Keratinocyte (primary cell): ENCODE measurements around the gene SF3A2. TPM values are rescaled to one million over a fixed set of nuclear protein-coding genes. Genes with fewer than 3 reads are reported as not detected.

Source experiments
- DNase-seq: peaks from one replicate; pipeline ENCODE4 v3.0.0-alpha.2; 2011; ENCODE audit warnings: low read depth, missing footprints, low spot score
- FAIRE-seq: peaks from 2 replicates; lab custom pipeline; 2011; peaks lifted over from hg19 to GRCh38; lab: Jason Lieb, UNC
- H2AFZ ChIP-seq: 2 replicates; pipeline ENCODE4 v1.6.0; 2012; ENCODE audit warnings: low read length, control low read depth, inconsistent platforms; ENCODE audit not compliant: control insufficient read depth
- H3K27ac ChIP-seq: 2 replicates; pipeline ENCODE4 v1.5.1; 2011; ENCODE audit warnings: low read length; ENCODE audit not compliant: control insufficient read depth, insufficient read depth
- H3K27me3 ChIP-seq: 3 replicates; pipeline ENCODE4 v1.6.0; 2011; ENCODE audit warnings: low read length; ENCODE audit not compliant: control insufficient read depth, insufficient read depth; ENCODE audit errors: extremely low read depth
- H3K36me3 ChIP-seq, 2 experiments: 2 replicates in 1 of 2; 3 replicates in 1 of 2; pipeline ENCODE4 v1.5.1; 2011; ENCODE audit warnings: low read length in 2 of 2, mild to moderate bottlenecking in 1 of 2; ENCODE audit not compliant: control insufficient read depth in 2 of 2, insufficient read depth in 2 of 2; ENCODE audit errors: extremely low read depth in 1 of 2
- H3K4me1 ChIP-seq: 3 replicates; pipeline ENCODE4 v1.5.1; 2011; ENCODE audit warnings: low read length; ENCODE audit not compliant: control insufficient read depth, insufficient read depth; ENCODE audit errors: extremely low read depth
- H3K4me2 ChIP-seq: 3 replicates; pipeline ENCODE4 v1.6.0; 2011; ENCODE audit warnings: low read depth, low read length; ENCODE audit not compliant: control insufficient read depth, insufficient read depth; ENCODE audit errors: extremely low read depth
- H3K4me3 ChIP-seq, 3 experiments: fragments of 200-600 bp in 1 of 3; sonication (generic) in 1 of 3; 2 replicates in 2 of 3; 3 replicates in 1 of 3; pipeline ENCODE4 v1.5.1; 2011 to 2016; ENCODE audit warnings: low read length in 3 of 3, mild to moderate bottlenecking in 3 of 3, control low read depth in 2 of 3, inconsistent platforms in 1 of 3, low read depth in 1 of 3, mixed read lengths in 1 of 3, mixed run types in 1 of 3, moderate library complexity in 1 of 3; ENCODE audit not compliant: control insufficient read depth in 2 of 3, insufficient read depth in 2 of 3; ENCODE audit errors: extremely low read depth in 1 of 3
- H3K79me2 ChIP-seq: 2 replicates; pipeline ENCODE4 v1.6.0; 2012; ENCODE audit warnings: low read length; ENCODE audit not compliant: control insufficient read depth, insufficient read depth
- H3K9ac ChIP-seq: 3 replicates; pipeline ENCODE4 v1.6.0; 2011; ENCODE audit warnings: low read length; ENCODE audit not compliant: control insufficient read depth, insufficient read depth; ENCODE audit errors: extremely low read depth
- H3K9me1 ChIP-seq: 3 replicates; pipeline ENCODE4 v1.6.0; 2011; ENCODE audit warnings: low read length; ENCODE audit not compliant: control insufficient read depth, insufficient read depth; ENCODE audit errors: extremely low read depth
- H3K9me3 ChIP-seq: 2 replicates; pipeline ENCODE4 v1.5.1; 2012; ENCODE audit warnings: low read depth, low read length; ENCODE audit not compliant: control insufficient read depth
- H4K20me1 ChIP-seq: 3 replicates; pipeline ENCODE4 v1.6.0; 2011; ENCODE audit warnings: low read length; ENCODE audit not compliant: control insufficient read depth, insufficient read depth; ENCODE audit errors: extremely low read depth
- CTCF ChIP-seq, 3 experiments: IDR thresholded peaks in 1 of 3; conservative IDR thresholded peaks in 1 of 3; optimal IDR thresholded peaks in 1 of 3; 2 replicates in 2 of 3; 3 replicates in 1 of 3; pipeline versions ENCODE3 to v1.5.1; 2011; ENCODE audit warnings: low read length in 3 of 3, mild to moderate bottlenecking in 3 of 3, moderate library complexity in 2 of 3, control low read depth in 1 of 3, inconsistent platforms in 1 of 3; ENCODE audit not compliant: insufficient read depth in 2 of 3; ENCODE audit errors: extremely low read depth in 1 of 3
- EZH2 ChIP-seq: IDR thresholded peaks from one replicate; pipeline ENCODE4 v1.6.1; 2012; ENCODE audit warnings: inconsistent platforms, mild to moderate bottlenecking, low read length, moderate library complexity
- dilution Hi-C: fragments of 300-500 bp; cut with MboI; formaldehyde crosslinking; loops from one replicate; pipeline ENCODE4 v1.7.0; 2020; ENCODE audit warnings: low sequenced_read_pairs; ENCODE audit not compliant: extremely low pct_ligation_motif_present
- polyA plus RNA-seq, 5 experiments: library from polyadenylated mRNA; depleted of rRNA in 3 of 5; stranded (reverse) in 3 of 5; stranded (forward) in 1 of 5; unstranded in 1 of 5; fragments of >200 nt; gene quantifications; 1 replicate in 1 of 5; 2 replicates in 3 of 5; 3 replicates in 1 of 5; pipeline versions ENCODE4 v1.2.1 to v1.2.3, GENCODE V29; 2011 to 2012; ENCODE audit warnings: missing spikeins in 2 of 5, low read depth in 1 of 5, low replicate concordance in 1 of 5

Gene SF3A2
- polyA plus RNA-seq, 1 donor (not counting 4 experiments of a cell fraction or from before 2014, with no cell fraction given): 4.7 TPM

GRCh38 chr19:2254064-2254872 lies 17.6 kb downstream of the SF3A2 start:
- H2AFZ ChIP-seq: no peak overlapping the region
- no peaks in the 10 kb centered on the region for H3K9me1 ChIP-seq
- H3K4me2 ChIP-seq: no peak overlapping the region
- TF ChIP-seq EZH2 (no peak), CTCF (optimal IDR thresholded peaks at IDR 0.05 in 1 of 3, IDR thresholded peaks at IDR 0.05 in 1 of 3, conservative IDR thresholded peaks at IDR 0.05 in 1 of 3; ENCODE audit: extremely low read depth in 1 of 3, insufficient read depth in 2 of 3, low read length in 3 of 3) (no peak)
- H3K36me3 ChIP-seq: no peaks in the 10 kb centered on the region
- dilution Hi-C loops: no loop called here
- H3K27ac ChIP-seq: no peak overlapping the region
- FAIRE-seq (no peak), DNase-seq (no peak)
- no peaks in the 10 kb centered on the region for H3K79me2 ChIP-seq
- peaks cover 49% of the 10 kb centered on the region for H3K27me3 ChIP-seq
- H3K9me3 ChIP-seq: no peaks in the 10 kb centered on the region
- H3K9ac ChIP-seq: no peak overlapping the region
- H3K4me3 ChIP-seq: no peak overlapping the region
- no peaks in the 10 kb centered on the region for H3K4me1 ChIP-seq
- H4K20me1 ChIP-seq: peaks cover 3% of the 10 kb centered on the region

GRCh38 chr19:2255112-2255845 lies 18.7 kb downstream of the SF3A2 start:
- no peak overlapping the region for H3K27ac ChIP-seq
- DNase-seq: no peak
- dilution Hi-C loops: no loop called here
- H3K36me3 ChIP-seq: no peaks in the 10 kb centered on the region
- H3K9ac ChIP-seq: no peak overlapping the region
- no peak for FAIRE-seq
- H4K20me1 ChIP-seq: no peaks in the 10 kb centered on the region
- H3K27me3 ChIP-seq: peaks cover 42% of the 10 kb centered on the region
- H2AFZ ChIP-seq: no peak overlapping the region
- no peaks in the 10 kb centered on the region for H3K4me1 ChIP-seq
- no peaks in the 10 kb centered on the region for H3K9me1 ChIP-seq
- H3K4me2 ChIP-seq: no peak overlapping the region
- H3K4me3 ChIP-seq: no peak overlapping the region
- no peaks in the 10 kb centered on the region for H3K9me3 ChIP-seq
- H3K79me2 ChIP-seq: no peaks in the 10 kb centered on the region
- no peak for TF ChIP-seq CTCF (optimal IDR thresholded peaks at IDR 0.05 in 1 of 3, IDR thresholded peaks at IDR 0.05 in 1 of 3, conservative IDR thresholded peaks at IDR 0.05 in 1 of 3; ENCODE audit: extremely low read depth in 1 of 3, insufficient read depth in 2 of 3, low read length in 3 of 3)
- no peak for TF ChIP-seq EZH2
